GM19193 (cell line): Measurements from ENCODE around the gene ZNF277.

Experiments
- POLR2A ChIP-seq: IDR thresholded peaks from 4 replicates; pipeline ENCODE4 v1.6.1; 2011; ENCODE audit not compliant: insufficient read depth, insufficient read length; ENCODE audit errors: extremely low read depth

ZNF277 gene

DNA sequence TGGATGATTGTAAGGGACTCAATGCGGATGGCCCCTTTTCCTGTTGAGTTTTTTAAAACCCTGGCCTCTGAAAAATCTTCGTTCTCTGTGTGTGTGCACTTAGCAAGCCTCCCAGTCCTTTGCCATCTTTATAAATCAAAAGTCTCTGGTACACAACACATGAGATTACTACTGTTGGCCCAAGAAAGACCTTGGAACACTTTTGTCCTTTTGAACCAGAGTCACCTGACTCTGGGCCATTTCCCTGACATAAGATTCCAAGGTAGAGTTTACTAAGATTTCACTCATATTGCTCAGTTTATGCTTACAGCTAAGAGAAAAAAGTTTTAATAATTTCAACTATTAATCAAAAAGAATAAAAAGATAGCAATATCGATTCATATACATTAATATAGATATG lies 179.0 kb downstream of the ZNF277 start:
- TF ChIP-seq POLR2A = no peak

DNA sequence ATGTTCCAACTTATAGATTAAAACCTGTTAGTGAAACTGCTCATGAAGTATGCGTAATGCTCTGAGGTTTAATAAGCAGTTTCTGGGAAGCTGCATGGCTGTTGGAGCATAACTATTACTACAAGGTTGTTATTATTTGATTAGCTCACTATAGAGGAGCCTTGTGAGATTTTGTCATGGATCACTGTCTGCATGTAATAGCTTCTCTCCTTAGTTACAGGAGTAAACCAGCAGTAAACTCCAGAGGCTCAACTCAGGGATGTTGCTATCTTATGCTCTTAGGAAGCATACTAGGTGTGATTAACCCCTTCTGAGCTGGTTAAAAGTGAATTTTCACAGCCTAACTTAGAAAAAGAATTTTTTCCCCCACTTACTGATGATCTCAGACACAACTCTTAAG lies 180.1 kb downstream of the ZNF277 start:
- no peak for TF ChIP-seq POLR2A

DNA sequence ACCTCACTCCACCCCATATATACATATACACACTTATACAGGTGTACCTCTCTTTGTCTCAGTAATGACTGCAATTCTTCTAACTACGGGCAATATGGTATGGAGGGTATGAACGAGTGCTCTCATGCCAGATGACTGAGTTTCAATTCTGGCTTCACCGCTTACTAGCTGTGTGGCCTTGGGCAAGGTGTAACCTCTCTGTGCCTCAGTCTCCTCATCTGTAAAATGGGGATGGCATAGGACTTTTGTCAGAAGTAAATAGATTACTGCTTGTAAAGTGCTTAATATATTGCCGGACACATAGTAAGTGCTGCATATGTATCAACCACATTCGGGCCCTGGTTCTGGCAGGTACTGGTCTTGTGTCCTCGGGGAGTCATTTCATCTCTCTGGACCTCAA lies 183.7 kb downstream of the ZNF277 start:
- TF ChIP-seq POLR2A = no peak
